Stimulated activated CD8-positive, alpha-beta memory T cell treated with anti-CD3 and anti-CD28 coated beads, Interleukin-7, amount 100 ng/mL, for 4 hours (primary cell): ENCODE data around the gene HECTD4.
"Not testable (repeated sequence)": the region's sequence is repeated elsewhere in the genome, so short reads cannot be mapped to it uniquely, and the experiment has no call there.

Source experiments
- DNase-seq, 2 donors: peaks; one replicate each; pipeline ENCODE4 v3.0.0-alpha.2; 2020; ENCODE audit warnings: low read depth in 2 of 2

HECTD4 gene

GRCh38 chr12:112407683-112408082 lies 25.5 kb upstream of the HECTD4 start:
- DNase-seq, result not testable (repeated sequence)

- no peak for DNase-seq
Measured at GRCh38 chr12:112406519-112407488, 24.6 kb upstream of the HECTD4 start.

GRCh38 chr12:112401903-112402498 lies 19.8 kb upstream of the HECTD4 start:
- DNase-seq, result no peak

GRCh38 chr12:112401054-112401453 lies 18.8 kb upstream of the HECTD4 start:
- DNase-seq, result no peak

- no peak for DNase-seq
Measured at GRCh38 chr12:112393328-112393727, 11.1 kb upstream of the HECTD4 start.

GRCh38 chr12:112389922-112390654 lies 7.9 kb upstream of the HECTD4 start:
- DNase-seq, result not testable (repeated sequence)

GRCh38 chr12:112389228-112389627 lies 7.0 kb upstream of the HECTD4 start:
- DNase-seq, result no peak

- DNase-seq, result no peak
Measured at GRCh38 chr12:112386726-112387125, 4.5 kb upstream of the HECTD4 start.

GRCh38 chr12:112382866-112383265 lies 635 bp upstream of the HECTD4 start:
- no peak for DNase-seq

GRCh38 chr12:112381406-112381882 lies 787 bp downstream of the HECTD4 start:
- peak in 1 of 2 donors; percentile 24 for DNase-seq

GRCh38 chr12:112380663-112381405 lies 1.4 kb downstream of the HECTD4 start:
- no peak for DNase-seq

- no peak for DNase-seq
Measured at GRCh38 chr12:112375105-112375504, 7.1 kb downstream of the HECTD4 start.

GRCh38 chr12:112374166-112374740 lies 8.0 kb downstream of the HECTD4 start:
- no peak for DNase-seq

GRCh38 chr12:112370868-112371510 lies 11.2 kb downstream of the HECTD4 start:
- no peak for DNase-seq

GRCh38 chr12:112370199-112370598 lies 12.0 kb downstream of the HECTD4 start:
- no peak for DNase-seq

GRCh38 chr12:112368856-112369255 lies 13.4 kb downstream of the HECTD4 start:
- DNase-seq, result no peak

- DNase-seq, result no peak
Measured at GRCh38 chr12:112367965-112368364, 14.3 kb downstream of the HECTD4 start.

GRCh38 chr12:112362310-112362709 lies 19.9 kb downstream of the HECTD4 start:
- no peak for DNase-seq

- DNase-seq, result no peak
Measured at GRCh38 chr12:112361271-112361670, 21.0 kb downstream of the HECTD4 start.

- DNase-seq, result no peak
Measured at GRCh38 chr12:112359290-112359689, 22.9 kb downstream of the HECTD4 start.

GRCh38 chr12:112357214-112357613 lies 25.0 kb downstream of the HECTD4 start:
- DNase-seq, result no peak
